HepG2 (cell line): Measurements from ENCODE around the gene RB1. TPM values are rescaled to one million over a fixed set of nuclear protein-coding genes. Genes with fewer than 3 reads are reported as not detected.
A peak's percentile ranks its signal among the peaks of the same experiment; 100 is the strongest.

Source experiments
- AFF4 ChIP-seq: sonication (generic); formaldehyde crosslinking; IDR thresholded peaks from 2 replicates; pipeline ENCODE4 v1.4.0; 2020; ENCODE audit warnings: missing genetic modification reagents
- ATF2 ChIP-seq: sonication (generic); formaldehyde crosslinking; IDR thresholded peaks from 2 replicates; pipeline ENCODE4 v1.4.0; 2020; ENCODE audit warnings: missing genetic modification reagents
- CEBPG ChIP-seq: IDR thresholded peaks from 2 replicates; pipeline ENCODE4 v1.6.1; 2016
- ELF3 ChIP-seq: IDR thresholded peaks from 2 replicates; pipeline ENCODE4 v1.6.1; 2016; ENCODE audit warnings: missing genetic modification reagents, missing compliant biosample characterization
- ISL2 ChIP-seq: sonication (generic); formaldehyde crosslinking; IDR thresholded peaks from 2 replicates; pipeline ENCODE4 v1.5.0; 2020; ENCODE audit warnings: missing genetic modification reagents
- KDM4B ChIP-seq: sonication (generic); formaldehyde crosslinking; IDR thresholded peaks from 2 replicates; pipeline ENCODE4 v1.4.0; 2020; ENCODE audit warnings: missing genetic modification reagents
- KMT2A ChIP-seq: sonication (generic); formaldehyde crosslinking; IDR thresholded peaks from 2 replicates; pipeline ENCODE4 v1.4.0; 2020; ENCODE audit warnings: missing genetic modification reagents
- MIER3 ChIP-seq: IDR thresholded peaks from 2 replicates; pipeline ENCODE4 v1.6.1; 2016; ENCODE audit warnings: missing compliant biosample characterization, borderline replicate concordance
- NCOR1 ChIP-seq: fragments of 200-600 bp; sonication (generic); IDR thresholded peaks from 2 replicates; pipeline ENCODE4 v1.7.0; 2017; ENCODE audit warnings: antibody characterized with exemption, low read length, borderline replicate concordance
- PHF8 ChIP-seq: sonication (generic); formaldehyde crosslinking; IDR thresholded peaks from 2 replicates; pipeline ENCODE4 v1.5.0; 2020; ENCODE audit warnings: missing genetic modification reagents
- SAFB2 ChIP-seq: sonication (generic); formaldehyde crosslinking; IDR thresholded peaks from 2 replicates; pipeline ENCODE4 v1.5.1; 2020; ENCODE audit warnings: missing genetic modification reagents, low read depth, mild to moderate bottlenecking, borderline replicate concordance
- SIX1 ChIP-seq: sonication (generic); formaldehyde crosslinking; IDR thresholded peaks from 2 replicates; pipeline ENCODE4 v1.4.0; 2020; ENCODE audit warnings: missing genetic modification reagents, borderline replicate concordance
- SIX4 ChIP-seq: sonication (generic); formaldehyde crosslinking; IDR thresholded peaks from 2 replicates; pipeline ENCODE4 v1.4.0; 2020; ENCODE audit warnings: missing genetic modification reagents
- SRSF9 ChIP-seq: fragments of 200-400 bp; formaldehyde crosslinking; IDR thresholded peaks from 2 replicates; pipeline ENCODE4 v1.6.1; 2018; ENCODE audit warnings: borderline replicate concordance, mild to moderate bottlenecking, low read depth, low read length; ENCODE audit not compliant: insufficient read depth, poor library complexity, severe bottlenecking
- TCF7 ChIP-seq: sonication (generic); IDR thresholded peaks from 2 replicates; pipeline ENCODE4 v1.6.1; 2016; ENCODE audit warnings: antibody characterized with exemption, low read depth
- ZBED4 ChIP-seq: sonication (generic); formaldehyde crosslinking; IDR thresholded peaks from 2 replicates; pipeline ENCODE4 v1.4.0; 2020; ENCODE audit warnings: missing genetic modification reagents, borderline replicate concordance
- ZBTB20 ChIP-seq: sonication (generic); formaldehyde crosslinking; IDR thresholded peaks from 2 replicates; pipeline ENCODE4 v1.8.1; 2023; ENCODE audit warnings: missing genetic modification reagents, low read depth, mild to moderate bottlenecking, borderline replicate concordance
- ZFP91 ChIP-seq: sonication (generic); formaldehyde crosslinking; IDR thresholded peaks from 2 replicates; pipeline ENCODE4 v1.9.0; 2022; ENCODE audit warnings: missing genetic modification reagents, mild to moderate bottlenecking, borderline replicate concordance
- ZNF782 ChIP-seq: sonication (generic); formaldehyde crosslinking; IDR thresholded peaks from 2 replicates; pipeline ENCODE4 v1.4.0; 2020; ENCODE audit warnings: missing genetic modification reagents, mild to moderate bottlenecking, borderline replicate concordance
- ZNF792 ChIP-seq: IDR thresholded peaks from 2 replicates; pipeline ENCODE4 v1.6.1; 2016
- polyA plus RNA-seq, 8 experiments: library from polyadenylated mRNA; depleted of rRNA in 3 of 8; stranded (reverse) in 7 of 8; unstranded in 1 of 8; fragments of >200 nt; fragmentation: Illumina TruSeq in 4 of 8; extraction: Trizol in 4 of 8; gene quantifications; 2 replicates each; pipeline versions ENCODE4 v1.2.1 to v1.2.3, GENCODE V29; 2011 to 2016; ENCODE audit warnings: low read depth in 4 of 8, missing spikeins in 1 of 8, mixed read lengths in 1 of 8; ENCODE audit not compliant: insufficient read depth in 1 of 8
- total RNA-seq, 5 experiments: library from RNA; depleted of rRNA; stranded (reverse); fragments of >200 nt; fragmentation: Illumina TruSeq; extraction: Trizol; gene quantifications; 2 replicates each; pipeline ENCODE4 v1.2.3, GENCODE V29; 2016; ENCODE audit warnings: low read depth in 1 of 5

The RB1 gene
- total and polyA plus RNA-seq, 2 of the 13 experiments (the other 11 are each of a cell fraction or from before 2014, with no cell fraction given) = 15.6 to 23.7 TPM

DNA sequence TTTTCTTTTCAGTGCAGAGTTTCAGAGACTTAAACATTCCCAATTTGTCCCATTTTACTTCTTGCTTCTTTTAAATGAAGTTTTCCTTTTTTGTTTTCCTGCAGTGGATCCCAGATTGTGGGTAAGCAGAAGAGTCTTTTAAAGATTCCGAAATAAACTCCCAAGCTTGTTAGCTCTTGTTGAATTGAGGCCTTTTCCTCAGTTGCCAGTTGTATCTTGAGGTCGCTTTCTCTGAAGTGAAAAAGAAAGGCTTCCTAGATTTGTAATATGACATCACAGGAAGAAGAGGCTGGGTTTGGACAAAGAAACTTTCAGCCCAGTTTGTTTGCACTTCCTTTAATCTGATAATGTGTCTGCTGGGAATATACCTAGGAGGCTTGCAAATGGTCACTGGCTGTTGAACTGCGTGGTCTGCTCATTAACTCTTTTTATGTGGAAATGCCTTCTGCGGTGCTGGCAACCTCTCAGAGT lies 109.4 kb downstream of the RB1 start, which contains the start of gene LPAR6 (continued):
- TF ChIP-seq AFF4 (peak; percentile 53; the same call in 1 of the 2 replicates), SIX1 (CRISPR knock-in tag) (peak; percentile 49; the same call in 1 of the 2 replicates), CEBPG (peak; percentile 42), SIX4 (CRISPR knock-in tag) (peak; percentile 65; the same call in 1 of the 2 replicates), KMT2A (CRISPR knock-in tag) (peak; percentile 71; the same call in 1 of the 2 replicates), SRSF9 (no peak), TCF7 (peak; percentile 83), SAFB2 (no peak), ZNF782 (CRISPR knock-in tag) (no peak), MIER3 (CRISPR knock-in tag) (peak; percentile 43; the same call in 1 of the 2 replicates), ATF2 (peak; percentile 85), ZNF792 (CRISPR knock-in tag) (peak; percentile 76; the same call in 1 of the 2 replicates), NCOR1 (peak; percentile 51; the same call in 1 of the 2 replicates), ZFP91 (CRISPR knock-in tag) (no peak), ISL2 (CRISPR knock-in tag) (peak; percentile 90), ELF3 (CRISPR knock-in tag) (peak; percentile 90), ZBTB20 (peak; percentile 68; the same call in 1 of the 2 replicates), ZBED4 (peak; percentile 45; the same call in 1 of the 2 replicates), KDM4B (CRISPR knock-in tag) (no peak), PHF8 (CRISPR knock-in tag) (0 out of 2 replicates have a peak, but pooled peaks have one; percentile 40)
